Raji (cell line): ENCODE measurements around the gene AQR.

Experiments
- POLR2A ChIP-seq: IDR thresholded peaks from 2 replicates; pipeline ENCODE4 v1.6.1; 2011; ENCODE audit warnings: low read depth, low read length, control low read depth; ENCODE audit not compliant: insufficient read depth

Gene AQR

DNA sequence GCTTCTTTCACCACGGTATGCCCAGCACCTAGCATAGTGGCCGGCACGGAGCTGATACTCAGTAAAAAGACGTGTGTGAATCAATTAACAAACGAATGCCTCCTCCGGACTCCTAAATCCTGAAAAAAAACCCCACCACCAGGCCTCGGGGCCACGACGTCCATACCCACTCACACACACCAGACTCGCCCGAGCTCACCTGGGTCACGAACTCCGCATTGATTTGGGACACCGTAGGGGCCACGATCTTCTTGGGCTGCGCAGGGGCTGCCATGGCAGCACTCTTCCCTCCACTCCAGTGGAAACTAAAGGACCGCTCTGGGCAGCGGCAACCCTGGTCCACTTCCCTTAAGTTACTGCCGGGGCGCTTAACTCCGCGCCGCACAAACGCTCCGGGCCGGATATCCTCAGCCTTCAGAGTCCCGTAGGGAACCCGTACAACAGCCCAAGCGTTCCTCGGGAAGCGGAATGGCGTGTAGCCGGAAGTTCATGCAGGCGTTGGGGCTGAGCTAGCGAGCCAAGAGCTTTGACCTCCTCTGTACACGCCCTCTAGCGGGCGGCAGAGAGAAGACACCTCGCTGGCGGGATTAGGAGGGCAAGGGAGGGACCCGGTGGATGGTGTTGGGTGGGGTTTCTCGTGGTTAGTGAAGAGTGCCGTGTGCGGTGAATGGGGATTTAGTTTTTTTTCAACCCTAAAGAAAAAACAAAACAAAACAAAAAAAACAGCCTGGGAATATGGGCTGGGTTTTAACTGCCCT lies at the start of gene AQR:
Gene AQR, minus strand, starts transcription at position 403 of the 758 bp plus-strand sequence. Its CDS starts 129 bp downstream, at position 274.
- TF ChIP-seq POLR2A = peak; percentile 81

GRCh38 chr15:35014241-35014640 lies 44.7 kb upstream of the AQR start:
- no peak for TF ChIP-seq POLR2A

DNA sequence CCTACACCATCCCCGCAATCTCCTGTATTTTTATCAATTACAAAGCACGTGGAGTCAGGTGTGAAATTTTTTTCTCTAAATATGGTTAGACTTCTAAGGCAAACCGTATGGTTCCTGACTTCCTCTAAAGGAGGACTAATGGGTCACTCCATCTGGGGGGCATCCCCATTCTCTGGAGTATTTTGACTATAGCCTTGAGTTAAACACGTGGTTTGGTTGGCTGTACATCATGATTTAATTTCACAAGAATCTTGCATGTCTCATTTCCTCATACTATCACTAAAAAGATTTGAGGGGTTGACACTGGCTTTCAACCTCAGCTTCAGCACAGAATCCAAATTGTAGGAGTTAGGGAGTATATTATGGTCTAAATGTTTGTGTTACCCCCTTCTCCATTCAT lies 43.8 kb upstream of the AQR start:
- no peak for TF ChIP-seq POLR2A

GRCh38 chr15:35007397-35007796 lies 37.9 kb upstream of the AQR start:
- TF ChIP-seq POLR2A = no peak

GRCh38 chr15:35005933-35006332 lies 36.4 kb upstream of the AQR start:
- no peak for TF ChIP-seq POLR2A

- no peak for TF ChIP-seq POLR2A
Measured at GRCh38 chr15:35003928-35004327, 34.4 kb upstream of the AQR start.

GRCh38 chr15:35000511-35000910 lies 31.0 kb upstream of the AQR start:
- no peak for TF ChIP-seq POLR2A

DNA sequence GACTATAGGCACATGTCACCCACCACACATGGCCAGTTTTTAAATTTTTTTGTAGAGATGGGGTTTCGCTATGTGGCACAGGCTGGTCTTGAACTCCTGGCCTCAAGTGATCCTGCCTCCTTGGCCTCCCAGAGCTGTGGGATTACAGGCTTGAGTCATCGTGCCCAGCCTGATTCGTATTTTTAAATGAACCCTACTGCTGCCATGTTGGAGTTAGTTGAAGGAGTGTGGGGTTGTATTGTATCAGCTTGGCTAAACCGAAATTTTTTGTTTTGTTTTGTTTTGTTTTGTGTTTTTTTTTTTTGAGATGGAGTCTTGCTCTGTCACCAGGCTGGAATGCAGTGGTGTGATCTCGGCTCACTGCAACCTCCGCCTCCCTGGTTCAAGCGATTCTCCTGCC lies 30.4 kb upstream of the AQR start:
- TF ChIP-seq POLR2A = no peak

GRCh38 chr15:34994925-34995324 lies 25.4 kb upstream of the AQR start:
- TF ChIP-seq POLR2A = no peak

GRCh38 chr15:34993877-34994276 lies 24.3 kb upstream of the AQR start:
- TF ChIP-seq POLR2A = no peak

DNA sequence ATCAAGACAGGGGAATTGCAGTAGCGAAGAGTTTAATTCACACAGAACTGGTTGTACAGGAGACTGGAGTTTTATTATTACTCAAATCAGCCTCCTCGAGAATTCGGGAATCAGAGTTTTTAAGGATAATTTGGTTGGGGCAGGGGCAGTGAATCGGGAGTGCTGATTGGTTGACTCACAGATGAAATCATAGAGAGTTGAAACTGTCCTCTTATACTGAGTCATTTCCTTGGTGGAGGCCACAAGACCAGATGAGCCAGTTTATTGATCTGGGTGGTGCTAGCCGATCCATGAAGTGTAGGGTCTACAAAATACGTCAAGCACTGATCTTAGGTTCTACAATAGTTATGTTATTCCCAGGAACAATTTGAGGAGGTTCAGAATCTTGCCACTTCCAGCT lies 23.9 kb upstream of the AQR start:
- no peak for TF ChIP-seq POLR2A

GRCh38 chr15:34988027-34988902 lies 18.7 kb upstream of the AQR start, which contains the start of gene ZNF770:
TSS of gene ZNF770 (minus strand) at chr15:34988287. CDS start at chr15:34983434, 4,853 bp downstream.
- TF ChIP-seq POLR2A = peak; percentile 92

DNA sequence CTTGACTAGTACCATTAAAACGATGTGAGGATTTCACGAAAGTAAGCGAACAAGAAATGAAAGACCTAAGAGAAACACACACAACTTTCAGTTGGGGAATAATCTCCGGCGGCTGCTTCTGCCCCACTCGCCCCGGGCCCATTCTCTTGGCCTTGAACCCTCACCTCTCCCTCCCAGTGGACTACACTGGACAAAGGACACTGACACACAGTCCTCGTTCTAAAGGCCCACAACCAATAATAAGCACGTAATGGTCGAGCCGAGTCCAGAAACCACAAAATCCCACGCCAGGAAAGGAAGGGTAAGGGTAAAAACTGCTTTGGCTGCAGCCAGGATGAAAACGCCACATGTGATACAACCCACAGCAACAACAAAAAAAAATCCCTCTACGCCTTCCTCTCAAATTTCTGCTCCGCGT lies 18.1 kb upstream of the AQR start:
- TF ChIP-seq POLR2A = no peak

GRCh38 chr15:34986771-34987480 lies 17.4 kb upstream of the AQR start:
- no peak for TF ChIP-seq POLR2A

DNA sequence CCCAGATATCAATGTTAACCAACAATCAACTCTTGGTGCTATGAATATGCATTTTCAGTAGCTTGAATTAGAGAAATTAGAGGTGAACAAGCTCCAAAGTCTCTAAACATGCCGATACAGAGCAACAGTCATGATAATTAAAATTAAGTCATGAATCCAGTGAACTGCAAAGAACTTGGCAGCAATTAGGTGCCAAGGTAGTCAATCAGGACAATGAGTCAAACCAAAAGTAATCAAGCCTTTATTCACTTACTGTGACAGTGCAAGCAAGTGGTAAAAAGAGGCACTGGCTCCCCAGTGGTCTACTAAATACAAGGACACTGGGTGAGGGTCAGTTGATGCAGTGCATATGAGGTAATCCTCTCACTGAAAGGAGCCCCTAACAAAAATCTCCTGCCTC lies 16.8 kb upstream of the AQR start:
- TF ChIP-seq POLR2A = no peak
